Loucy (cell line): ENCODE results near the gene OR52E1.

Source experiments
- H2AFZ ChIP-seq: fragments of 200-600 bp; sonication (generic); 2 replicates; pipeline ENCODE4 v1.6.0; 2016; ENCODE audit warnings: antibody characterized with exemption, mild to moderate bottlenecking, low read length, moderate library complexity
- H3F3A ChIP-seq: fragments of 200-600 bp; 2 replicates; pipeline ENCODE4 v1.6.0; 2016; ENCODE audit warnings: antibody characterized with exemption, low read depth, mild to moderate bottlenecking
- H3K27me3 ChIP-seq: fragments of 200-600 bp; sonication (generic); 2 replicates; pipeline ENCODE4 v1.6.1; 2014; ENCODE audit warnings: low read length, mild to moderate bottlenecking; ENCODE audit not compliant: insufficient read depth, poor library complexity, severe bottlenecking
- H3K36me3 ChIP-seq: fragments of 200-600 bp; sonication (generic); 2 replicates; pipeline ENCODE4 v1.6.1; 2016; ENCODE audit warnings: low read length; ENCODE audit not compliant: insufficient read depth
- H3K4me1 ChIP-seq: fragments of 200-600 bp; sonication (generic); 2 replicates; pipeline ENCODE4 v1.5.1; 2014; ENCODE audit warnings: low read length, mild to moderate bottlenecking; ENCODE audit not compliant: insufficient read depth, poor library complexity, severe bottlenecking
- H3K4me2 ChIP-seq: fragments of 200-600 bp; sonication (generic); 2 replicates; pipeline ENCODE4 v1.6.0; 2014; ENCODE audit warnings: antibody characterized with exemption, low read length, low read depth, mild to moderate bottlenecking; ENCODE audit not compliant: poor library complexity, severe bottlenecking
- H3K4me3 ChIP-seq: fragments of 200-600 bp; sonication (generic); 2 replicates; pipeline ENCODE4 v1.5.1; 2014; ENCODE audit warnings: low read length, mild to moderate bottlenecking, mixed read lengths; ENCODE audit not compliant: poor library complexity, severe bottlenecking
- H3K79me2 ChIP-seq: fragments of 200-600 bp; sonication (generic); 2 replicates; pipeline ENCODE4 v1.6.1; 2014; ENCODE audit warnings: low read length; ENCODE audit not compliant: insufficient read depth
- H3K9ac ChIP-seq: fragments of 200-600 bp; sonication (generic); 2 replicates; pipeline ENCODE4 v1.6.0; 2014; ENCODE audit warnings: mild to moderate bottlenecking, low read depth, low read length, moderate library complexity; ENCODE audit not compliant: poor library complexity, severe bottlenecking
- H3K9me2 ChIP-seq: fragments of 200-600 bp; sonication (generic); replicated peaks from 2 replicates; pipeline ENCODE4 v1.6.1; 2016; ENCODE audit warnings: low read depth, low read length, mixed read lengths
- H3K9me3 ChIP-seq: fragments of 200-600 bp; sonication (generic); 2 replicates; pipeline ENCODE4 v1.6.1; 2014; ENCODE audit warnings: mild to moderate bottlenecking, antibody characterized with exemption, low read length, low read depth; ENCODE audit not compliant: insufficient read depth
- H4K20me1 ChIP-seq: fragments of 200-600 bp; sonication (generic); 2 replicates; pipeline ENCODE4 v1.6.0; 2014; ENCODE audit warnings: antibody characterized with exemption, low read length, mild to moderate bottlenecking; ENCODE audit not compliant: insufficient read depth, poor library complexity, severe bottlenecking
- CTCF ChIP-seq: fragments of 200-600 bp; sonication (generic); conservative IDR thresholded peaks from 2 replicates; pipeline ENCODE4 v1.5.1; 2014; ENCODE audit warnings: mild to moderate bottlenecking, antibody characterized with exemption, low read length
- EZH2phosphoT487 ChIP-seq: fragments of 200-600 bp; IDR thresholded peaks from 2 replicates; pipeline ENCODE4 v1.6.1; 2018; ENCODE audit warnings: antibody characterized with exemption, mild to moderate bottlenecking, moderate library complexity, borderline replicate concordance

Gene OR52E1

GRCh38 chr11:5059391-5059790 lies 10.0 kb upstream of the OR52E1 start, which contains the start of gene OR52E2:
OR52E2 (minus strand) TSS chr11:5059627; CDS start chr11:5059627, 0 bp downstream.
- H3K36me3 ChIP-seq = no peaks in the 10 kb centered on the region
- H3K9ac ChIP-seq = no peak within 1 kb of the TSS
- H3K9me2 ChIP-seq = no peaks in the 10 kb centered on the region
- H3K79me2 ChIP-seq = no peaks in the 10 kb centered on the region
- no peaks in the 10 kb centered on the region for H3F3A ChIP-seq
- H3K4me1 ChIP-seq = no peaks in the 10 kb centered on the region
- H3K9me3 ChIP-seq = no peaks in the 10 kb centered on the region
- H3K27me3 ChIP-seq = no peaks in the 10 kb centered on the region
- H3K4me3 ChIP-seq = no peak within 1 kb of the TSS
- no peak within 1 kb of the TSS for H3K4me2 ChIP-seq
- no peak for TF ChIP-seq EZH2phosphoT487
- TF ChIP-seq CTCF = no peak
- no peak within 1 kb of the TSS for H2AFZ ChIP-seq
- H4K20me1 ChIP-seq = no peaks in the 10 kb centered on the region

GRCh38 chr11:5065027-5065426 lies 4.3 kb upstream of the OR52E1 start:
- no peak overlapping the region for H3K9ac ChIP-seq
- H3K9me2 ChIP-seq = no peaks in the 10 kb centered on the region
- no peak overlapping the region for H3K4me3 ChIP-seq
- H3K79me2 ChIP-seq = no peaks in the 10 kb centered on the region
- H4K20me1 ChIP-seq = no peaks in the 10 kb centered on the region
- H2AFZ ChIP-seq = no peak overlapping the region
- H3F3A ChIP-seq = no peaks in the 10 kb centered on the region
- no peaks in the 10 kb centered on the region for H3K36me3 ChIP-seq
- TF ChIP-seq CTCF (no peak), EZH2phosphoT487 (no peak)
- H3K4me2 ChIP-seq = no peak overlapping the region
- no peaks in the 10 kb centered on the region for H3K4me1 ChIP-seq
- H3K9me3 ChIP-seq = no peaks in the 10 kb centered on the region
- H3K27me3 ChIP-seq = no peaks in the 10 kb centered on the region

GRCh38 chr11:5071799-5072198 lies 2.4 kb downstream of the OR52E1 start:
- no peaks in the 10 kb centered on the region for H4K20me1 ChIP-seq
- H3K4me1 ChIP-seq = no peaks in the 10 kb centered on the region
- no peak overlapping the region for H3K4me3 ChIP-seq
- no peak overlapping the region for H3K4me2 ChIP-seq
- H3K79me2 ChIP-seq = no peaks in the 10 kb centered on the region
- no peaks in the 10 kb centered on the region for H3K9me3 ChIP-seq
- no peaks in the 10 kb centered on the region for H3F3A ChIP-seq
- no peak overlapping the region for H3K9ac ChIP-seq
- H3K9me2 ChIP-seq = no peaks in the 10 kb centered on the region
- no peaks in the 10 kb centered on the region for H3K36me3 ChIP-seq
- H2AFZ ChIP-seq = no peak overlapping the region
- no peaks in the 10 kb centered on the region for H3K27me3 ChIP-seq
- TF ChIP-seq EZH2phosphoT487 (no peak), CTCF (no peak)
